WTC11 (cell line): ENCODE results near the gene DENR.
"Not testable (repeated sequence)": the region's sequence is repeated elsewhere in the genome, so short reads cannot be mapped to it uniquely, and the experiment has no call there.

Experiments used
- ATF3 ChIP-seq: sonication (generic); formaldehyde crosslinking; conservative IDR thresholded peaks from 2 replicates; pipeline ENCODE4 v1.8.1; 2022; ENCODE audit warnings: mild to moderate bottlenecking, missing genetic modification reagents
- CBFB ChIP-seq: sonication (generic); formaldehyde crosslinking; IDR thresholded peaks from 2 replicates; pipeline ENCODE4 v1.8.1; 2022; ENCODE audit warnings: mild to moderate bottlenecking, low read depth, missing genetic modification reagents
- CREB1 ChIP-seq: sonication (generic); formaldehyde crosslinking; IDR thresholded peaks from 2 replicates; pipeline ENCODE4 v1.8.0; 2023; ENCODE audit warnings: mild to moderate bottlenecking, missing genetic modification reagents
- HMGA2 ChIP-seq: fragments of 250-450 bp; sonication (Bioruptor Pico); IDR thresholded peaks from 2 replicates; pipeline ENCODE4 v1.4.0; 2021; ENCODE audit warnings: mild to moderate bottlenecking, moderate library complexity
- NFE2L1 ChIP-seq: sonication (generic); formaldehyde crosslinking; IDR thresholded peaks from 2 replicates; pipeline ENCODE4 v1.8.1; 2023; ENCODE audit warnings: missing genetic modification reagents
- NFYB ChIP-seq: sonication (generic); formaldehyde crosslinking; conservative IDR thresholded peaks from 2 replicates; pipeline ENCODE4 v1.8.0; 2022; ENCODE audit warnings: low read depth, missing genetic modification reagents
- SMAD3 ChIP-seq: sonication (generic); formaldehyde crosslinking; IDR thresholded peaks from 2 replicates; pipeline ENCODE4 v1.8.0; 2022; ENCODE audit warnings: missing genetic modification reagents, mild to moderate bottlenecking, borderline replicate concordance
- SP1 ChIP-seq: sonication (generic); formaldehyde crosslinking; conservative IDR thresholded peaks from 2 replicates; pipeline ENCODE4 v1.8.1; 2022; ENCODE audit warnings: missing genetic modification reagents
- STAT6 ChIP-seq: sonication (generic); formaldehyde crosslinking; conservative IDR thresholded peaks from 2 replicates; pipeline ENCODE4 v1.8.1; 2023; ENCODE audit warnings: mild to moderate bottlenecking, low read depth, missing genetic modification reagents, moderate library complexity
- TF ChIP-seq, protein P1 (sequence below): fragments of 200-600 bp; IDR thresholded peaks from 2 replicates; pipeline ENCODE4 v1.8.0; 2022; ENCODE audit warnings: antibody characterized with exemption
- TF ChIP-seq, protein P2 (sequence below): sonication (generic); formaldehyde crosslinking; IDR thresholded peaks from 2 replicates; pipeline ENCODE4 v1.8.0; 2022; ENCODE audit warnings: mild to moderate bottlenecking, missing genetic modification reagents

DNA sequence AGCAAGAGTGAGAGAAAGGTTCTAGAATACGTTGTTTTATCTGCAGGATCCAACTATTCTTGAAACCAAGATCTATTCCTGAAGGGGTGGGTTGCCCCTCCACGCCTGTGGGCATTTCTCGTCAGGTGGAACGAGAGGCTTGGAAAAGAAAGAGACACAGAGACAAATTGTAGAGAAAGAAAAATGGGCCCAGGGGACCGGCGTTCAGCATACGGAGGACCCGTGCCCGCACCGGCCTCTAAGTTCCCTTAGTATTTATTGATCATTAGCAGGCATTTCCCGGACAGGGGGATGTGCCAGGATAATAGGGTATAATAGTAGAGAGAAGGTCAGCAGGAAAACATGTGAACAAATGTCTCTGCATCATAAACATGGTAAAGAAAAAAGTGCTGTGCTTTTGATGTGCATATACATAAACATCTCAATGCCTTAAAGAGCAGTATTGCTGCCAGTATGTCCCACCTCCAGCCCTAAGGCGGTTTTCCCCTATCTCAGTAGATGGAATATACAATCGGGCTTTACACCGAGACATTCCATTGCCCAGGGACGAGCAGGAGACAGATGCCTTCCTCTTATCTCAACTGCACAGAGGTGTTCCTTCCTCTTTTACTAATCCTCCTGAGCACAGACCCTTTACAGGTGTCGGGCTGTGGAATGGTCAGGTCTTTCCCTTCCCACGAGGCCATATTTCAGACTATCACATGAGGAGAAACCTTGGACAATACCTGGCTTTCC lies 1.7 kb upstream of the DENR start:
- not testable (repeated sequence) for TF ChIP-seq SMAD3 (CRISPR knock-in tag); CREB1; CBFB (CRISPR knock-in tag); ATF3 (CRISPR knock-in tag); HMGA2 (CRISPR knock-in tag); NFE2L1 (CRISPR knock-in tag); NFYB (CRISPR knock-in tag); SP1 (CRISPR knock-in tag); STAT6 (CRISPR knock-in tag)
- TF ChIP-seq, protein P1, sequence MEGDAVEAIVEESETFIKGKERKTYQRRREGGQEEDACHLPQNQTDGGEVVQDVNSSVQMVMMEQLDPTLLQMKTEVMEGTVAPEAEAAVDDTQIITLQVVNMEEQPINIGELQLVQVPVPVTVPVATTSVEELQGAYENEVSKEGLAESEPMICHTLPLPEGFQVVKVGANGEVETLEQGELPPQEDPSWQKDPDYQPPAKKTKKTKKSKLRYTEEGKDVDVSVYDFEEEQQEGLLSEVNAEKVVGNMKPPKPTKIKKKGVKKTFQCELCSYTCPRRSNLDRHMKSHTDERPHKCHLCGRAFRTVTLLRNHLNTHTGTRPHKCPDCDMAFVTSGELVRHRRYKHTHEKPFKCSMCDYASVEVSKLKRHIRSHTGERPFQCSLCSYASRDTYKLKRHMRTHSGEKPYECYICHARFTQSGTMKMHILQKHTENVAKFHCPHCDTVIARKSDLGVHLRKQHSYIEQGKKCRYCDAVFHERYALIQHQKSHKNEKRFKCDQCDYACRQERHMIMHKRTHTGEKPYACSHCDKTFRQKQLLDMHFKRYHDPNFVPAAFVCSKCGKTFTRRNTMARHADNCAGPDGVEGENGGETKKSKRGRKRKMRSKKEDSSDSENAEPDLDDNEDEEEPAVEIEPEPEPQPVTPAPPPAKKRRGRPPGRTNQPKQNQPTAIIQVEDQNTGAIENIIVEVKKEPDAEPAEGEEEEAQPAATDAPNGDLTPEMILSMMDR: not testable (repeated sequence)
- TF ChIP-seq, protein P2, sequence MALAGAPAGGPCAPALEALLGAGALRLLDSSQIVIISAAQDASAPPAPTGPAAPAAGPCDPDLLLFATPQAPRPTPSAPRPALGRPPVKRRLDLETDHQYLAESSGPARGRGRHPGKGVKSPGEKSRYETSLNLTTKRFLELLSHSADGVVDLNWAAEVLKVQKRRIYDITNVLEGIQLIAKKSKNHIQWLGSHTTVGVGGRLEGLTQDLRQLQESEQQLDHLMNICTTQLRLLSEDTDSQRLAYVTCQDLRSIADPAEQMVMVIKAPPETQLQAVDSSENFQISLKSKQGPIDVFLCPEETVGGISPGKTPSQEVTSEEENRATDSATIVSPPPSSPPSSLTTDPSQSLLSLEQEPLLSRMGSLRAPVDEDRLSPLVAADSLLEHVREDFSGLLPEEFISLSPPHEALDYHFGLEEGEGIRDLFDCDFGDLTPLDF (CRISPR knock-in tag): not testable (repeated sequence)
